Glomerular visceral epithelial cell (primary cell): ENCODE measurements around the gene AR.

Source experiments
- DNase-seq: peaks from one replicate; pipeline ENCODE4 v3.0.0-alpha.2; 2016; ENCODE audit errors: extremely low spot score

AR gene

DNA sequence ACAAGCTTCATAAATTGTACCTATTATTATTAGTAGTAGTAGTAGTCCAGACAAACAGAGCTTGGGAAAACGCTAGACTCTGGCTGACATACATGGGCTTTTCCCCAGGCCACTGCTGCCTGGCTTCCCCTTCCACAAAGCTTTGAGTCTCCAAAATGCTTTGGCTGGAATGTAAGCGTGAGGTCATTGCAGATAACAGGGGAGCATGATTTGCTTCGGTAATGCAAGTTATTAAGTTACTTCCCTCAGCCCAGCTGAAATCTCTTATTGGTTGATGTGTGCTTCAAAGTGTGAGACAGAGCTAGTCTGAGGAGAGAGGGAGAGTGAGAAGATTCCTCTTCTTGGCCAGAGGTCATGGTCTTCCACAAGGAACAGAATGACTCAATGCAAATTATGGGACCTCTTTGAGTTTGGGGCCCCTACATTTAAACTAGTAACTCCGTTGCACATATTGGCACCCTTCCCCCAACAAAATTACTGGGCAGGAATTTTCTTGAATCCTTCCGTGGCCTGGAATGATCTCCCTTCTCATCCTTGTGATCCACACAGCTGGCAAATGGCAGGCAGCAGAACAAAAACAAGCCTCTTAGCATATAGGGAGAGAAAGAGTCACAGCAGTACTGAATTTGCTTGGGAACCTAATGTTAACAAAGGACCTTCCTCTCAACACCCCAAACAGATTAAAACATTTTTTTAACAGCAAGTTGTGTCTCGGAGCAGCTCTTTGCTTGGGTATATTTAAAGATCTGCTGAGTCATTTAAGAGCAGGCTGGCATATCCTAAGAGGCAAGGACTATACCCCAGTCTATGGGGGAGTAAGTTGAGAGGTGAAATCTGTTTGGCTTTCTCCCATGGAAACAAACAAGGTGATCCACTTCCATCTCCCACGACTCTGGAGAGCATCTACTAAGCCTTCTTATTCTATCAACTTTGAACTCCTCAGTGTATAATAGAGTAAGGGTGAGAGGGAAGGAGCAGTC lies 19.9 kb downstream of the AR start:
- no peak for DNase-seq

GRCh38 chrX:67564475-67564874 lies 20.7 kb downstream of the AR start:
- DNase-seq = no peak

- DNase-seq = no peak
Observed at GRCh38 chrX:67568769-67569168, 24.9 kb downstream of the AR start.

DNA sequence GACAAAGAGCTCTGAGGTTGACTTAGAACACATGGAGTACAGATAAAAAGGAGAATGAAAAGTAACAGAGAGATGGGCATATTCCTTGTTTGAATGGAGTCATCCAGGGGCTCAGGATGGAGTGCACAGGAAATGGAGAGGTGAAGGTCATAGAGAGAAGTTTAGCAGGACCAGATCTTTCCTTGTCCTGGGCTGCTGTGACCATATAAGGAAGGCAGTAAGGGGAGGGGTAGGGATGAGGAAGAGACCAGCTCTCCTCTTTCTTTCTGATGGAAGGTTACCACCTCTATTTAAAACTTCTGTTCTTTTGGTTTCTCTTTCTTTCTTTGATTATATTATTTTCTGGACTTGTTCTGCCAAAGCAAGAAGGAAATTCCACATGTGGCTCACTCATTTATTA lies 27.0 kb downstream of the AR start:
- no peak for DNase-seq

GRCh38 chrX:67574696-67575095 lies 30.9 kb downstream of the AR start:
- DNase-seq = no peak

GRCh38 chrX:67582436-67582835 lies 38.6 kb downstream of the AR start:
- no peak for DNase-seq

DNA sequence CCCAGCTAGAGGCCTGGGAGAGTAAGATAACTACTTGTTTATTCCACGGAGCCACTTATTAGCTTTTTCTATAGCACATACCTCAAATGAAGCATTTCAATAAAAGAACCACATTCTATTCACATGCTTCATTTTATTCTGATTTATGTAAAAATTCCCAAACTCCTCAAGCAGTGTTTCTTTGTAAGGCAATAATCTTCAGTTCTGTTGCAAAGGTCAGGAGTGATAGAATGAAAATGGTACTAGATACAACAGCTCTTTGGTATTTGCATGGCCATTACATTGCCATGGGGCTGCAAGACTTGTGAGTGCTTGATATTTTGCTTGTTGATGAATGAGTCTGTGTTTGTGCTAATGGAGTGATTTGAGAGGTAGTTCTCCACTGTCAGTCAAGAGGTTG lies 39.4 kb downstream of the AR start:
- DNase-seq = no peak

DNA sequence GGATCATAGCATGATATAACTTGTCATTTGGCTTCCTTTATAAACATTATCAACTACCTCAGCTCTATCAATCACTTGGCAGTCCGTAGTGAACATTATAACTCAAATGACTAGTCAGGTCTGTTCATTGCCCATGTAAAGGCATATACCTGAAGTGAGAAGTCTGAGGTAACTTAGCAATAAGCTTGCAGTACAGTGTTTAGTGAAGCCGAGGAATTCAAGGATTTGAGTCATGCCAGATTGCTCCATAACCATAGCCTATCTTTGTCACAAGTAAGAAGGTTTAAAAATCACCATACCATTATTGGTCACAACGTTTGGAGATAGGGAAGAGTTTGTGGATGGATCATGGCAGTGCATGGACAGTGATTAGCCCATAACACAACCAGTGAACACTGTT lies 41.6 kb downstream of the AR start:
- no peak for DNase-seq

DNA sequence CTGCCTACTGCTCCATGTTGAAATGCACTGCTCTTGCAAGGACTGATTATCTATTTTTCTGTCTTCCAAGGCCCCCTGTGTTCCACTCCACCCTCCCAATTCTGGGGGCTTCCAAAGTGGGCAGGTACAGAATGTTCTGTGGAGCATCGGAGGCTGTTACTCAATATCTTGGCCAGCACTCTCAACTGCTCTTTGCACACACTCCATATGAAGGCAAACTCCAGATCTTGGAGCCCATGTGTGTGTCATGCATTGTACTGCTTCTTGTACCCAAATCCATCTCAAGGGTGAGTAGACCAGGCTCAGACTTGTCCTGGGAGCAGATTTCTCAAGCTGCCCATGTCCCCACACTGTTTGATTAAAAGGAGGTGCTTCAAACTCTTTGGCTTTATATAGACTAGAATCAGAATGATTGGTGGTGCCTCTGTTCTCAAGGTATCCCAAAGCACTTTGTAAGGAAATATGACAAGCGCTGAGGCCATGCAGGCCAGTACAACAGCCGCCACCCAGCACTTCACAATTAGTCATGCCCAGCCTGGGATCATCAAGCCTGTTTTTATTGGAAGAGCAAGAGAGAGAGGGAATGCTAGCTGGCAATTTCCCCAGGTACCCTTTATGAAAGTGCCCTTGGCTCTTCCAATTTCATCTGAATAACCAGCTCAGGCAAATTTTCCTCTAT lies 44.3 kb downstream of the AR start:
- no peak for DNase-seq

DNA sequence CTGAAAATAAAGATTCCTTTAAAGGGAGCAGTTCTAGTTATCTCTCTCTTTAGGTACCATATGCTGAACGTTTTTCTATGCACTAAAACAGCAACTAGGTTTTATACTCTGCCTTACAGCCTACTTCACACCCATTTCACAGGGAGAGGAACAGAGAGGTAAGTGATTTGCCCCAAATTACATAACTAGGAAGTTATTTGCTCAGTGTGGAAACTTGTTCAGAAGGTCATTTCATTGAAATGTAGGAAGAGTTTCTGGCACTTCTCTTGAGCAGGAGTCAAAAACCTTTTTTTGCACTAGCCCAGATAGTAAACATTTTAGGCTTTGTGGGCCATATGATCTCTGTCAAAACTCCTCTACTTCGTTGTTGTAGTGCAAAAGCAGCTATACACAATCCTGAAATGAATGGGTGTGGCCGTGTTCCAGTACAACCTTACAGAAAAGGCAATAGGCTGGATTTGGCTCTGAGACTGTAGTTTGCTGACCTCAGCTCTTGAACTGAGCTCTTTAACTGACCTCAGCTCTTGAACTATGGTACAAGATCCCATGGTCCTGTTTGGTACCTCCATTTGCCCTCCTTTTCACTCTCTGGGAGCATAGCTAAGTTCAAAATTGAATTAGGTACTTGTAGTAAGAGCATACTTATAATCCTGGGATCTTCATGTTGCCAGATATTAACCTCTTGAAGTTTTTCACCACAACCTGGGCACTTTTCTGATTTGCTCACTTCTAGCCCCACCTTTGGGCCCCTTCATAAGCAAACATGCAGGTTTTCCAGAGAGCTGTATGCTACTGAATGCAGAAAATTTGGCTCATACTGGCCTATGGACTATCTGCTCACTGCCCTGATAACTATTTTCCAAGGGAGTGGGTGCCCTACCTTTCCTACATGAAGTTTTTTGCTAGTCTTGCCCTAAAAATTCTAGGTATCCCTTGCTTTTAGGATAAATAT lies 53.3 kb downstream of the AR start:
- no peak for DNase-seq

GRCh38 chrX:67599532-67599931 lies 55.7 kb downstream of the AR start:
- no peak for DNase-seq

- DNase-seq = no peak
Observed at GRCh38 chrX:67601771-67602170, 58.0 kb downstream of the AR start.

DNA sequence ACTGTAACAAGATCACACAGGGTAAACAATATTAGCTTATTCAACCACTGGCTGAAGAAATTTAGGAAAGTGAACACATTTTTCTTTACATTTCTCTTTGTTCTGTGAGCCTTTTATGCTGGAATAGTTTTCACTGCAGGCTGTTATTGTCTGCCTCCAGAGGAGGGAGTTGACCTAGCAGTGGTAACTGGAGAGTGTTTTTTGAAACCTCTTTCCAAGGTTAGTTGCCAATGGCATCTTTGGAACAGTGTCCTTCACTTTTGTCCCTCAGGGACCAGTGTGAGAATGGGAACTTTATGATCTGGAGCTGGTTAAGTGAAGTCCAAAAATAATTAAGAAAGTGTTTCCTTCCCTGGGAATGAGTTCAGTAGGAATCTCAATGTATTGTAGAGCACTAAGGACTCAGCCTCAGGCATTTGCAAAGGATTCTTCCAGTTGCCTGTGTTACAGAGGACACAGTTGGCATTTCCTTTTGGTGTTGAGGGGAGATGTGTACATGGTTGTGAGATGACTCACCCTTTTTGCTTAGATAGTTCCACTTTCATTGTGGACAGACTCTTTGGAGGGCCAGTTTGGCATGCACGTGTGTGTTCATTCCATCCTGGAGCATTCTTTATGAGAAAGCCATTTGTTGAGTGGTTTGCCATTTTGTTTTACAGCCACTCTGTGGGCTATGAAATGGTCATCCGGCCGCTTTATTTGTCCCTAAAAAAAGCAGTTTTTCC lies 61.3 kb downstream of the AR start:
- no peak for DNase-seq

DNA sequence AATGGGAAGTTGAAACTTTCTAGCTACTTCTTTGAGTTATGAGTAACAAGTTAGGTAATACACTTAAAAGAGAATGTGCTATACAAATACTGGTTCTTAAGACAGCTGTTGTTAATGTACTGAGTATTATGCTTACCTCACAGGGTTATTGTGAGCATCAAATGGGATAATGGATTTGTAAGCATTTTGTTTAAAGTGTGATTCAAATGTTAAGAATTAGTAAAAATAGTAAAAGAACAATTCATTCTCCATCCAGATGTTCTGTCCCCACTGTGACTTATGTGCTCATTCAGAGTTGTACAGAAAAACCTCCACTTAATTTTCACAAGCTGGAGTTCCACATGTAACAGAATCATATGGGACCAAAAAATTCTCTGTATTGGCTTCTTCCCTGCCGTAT lies 63.6 kb downstream of the AR start:
- no peak for DNase-seq

GRCh38 chrX:67610282-67610681 lies 66.5 kb downstream of the AR start:
- no peak for DNase-seq

DNA sequence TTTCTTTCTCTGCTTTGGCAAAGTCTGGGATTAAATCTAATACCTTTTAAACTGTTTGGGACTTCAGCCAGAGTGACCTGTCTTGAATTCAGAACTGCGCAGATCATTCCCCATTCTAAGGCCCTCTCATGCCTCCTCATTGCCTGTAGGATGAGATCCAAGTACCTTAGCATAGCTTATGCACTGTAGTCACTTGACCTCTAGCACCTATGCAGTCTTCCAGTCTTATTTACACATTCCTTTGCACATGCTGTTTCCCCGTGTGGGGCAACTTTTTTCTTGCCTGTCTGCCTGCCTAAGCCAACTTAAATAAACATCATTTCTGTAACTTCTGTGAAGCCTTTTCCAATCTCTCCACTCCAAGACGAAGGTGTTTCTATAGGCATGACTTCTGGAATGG lies 68.4 kb downstream of the AR start:
- DNase-seq = no peak

- DNase-seq = no peak
Observed at GRCh38 chrX:67613366-67613765, 69.5 kb downstream of the AR start.

DNA sequence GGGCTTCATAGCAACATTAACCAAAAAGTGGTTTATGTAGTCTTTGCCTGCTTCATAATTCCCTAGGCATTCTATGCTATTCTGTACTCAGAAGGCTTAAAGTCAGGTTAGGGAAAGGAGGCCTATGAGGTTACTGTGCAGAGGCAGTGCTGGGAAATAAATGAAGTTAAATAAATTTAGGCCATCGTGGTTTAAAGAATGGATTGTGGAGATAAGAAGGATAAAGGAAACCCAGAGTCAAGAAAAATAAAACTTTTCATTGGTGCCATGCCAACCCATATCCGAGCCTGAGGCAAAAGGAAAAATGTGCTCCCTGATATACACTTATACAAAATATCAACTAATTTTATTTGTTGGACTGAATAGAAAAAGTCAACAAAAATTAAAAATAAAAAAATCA lies 70.2 kb downstream of the AR start:
- DNase-seq = no peak

DNA sequence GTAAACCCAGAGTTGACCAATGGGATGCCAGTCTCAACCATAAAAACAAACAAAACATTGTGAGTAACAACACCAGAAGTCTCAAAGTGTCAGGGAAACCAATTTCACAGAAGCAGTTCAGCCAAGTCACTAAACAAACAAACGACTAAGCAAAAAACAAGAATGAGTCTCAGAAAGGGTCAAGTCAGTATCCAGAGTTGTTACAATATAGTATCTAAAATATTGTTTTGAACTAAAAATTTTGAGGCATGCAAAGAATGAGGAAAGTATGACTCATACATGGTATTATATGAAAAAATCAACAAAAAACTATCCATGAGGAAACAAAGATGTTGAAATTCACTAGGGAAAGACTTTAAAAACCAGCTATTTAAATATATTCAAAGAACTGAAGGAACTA lies 70.6 kb downstream of the AR start:
- DNase-seq = no peak

- DNase-seq = no peak
Observed at GRCh38 chrX:67619253-67619652, 75.4 kb downstream of the AR start.

DNA sequence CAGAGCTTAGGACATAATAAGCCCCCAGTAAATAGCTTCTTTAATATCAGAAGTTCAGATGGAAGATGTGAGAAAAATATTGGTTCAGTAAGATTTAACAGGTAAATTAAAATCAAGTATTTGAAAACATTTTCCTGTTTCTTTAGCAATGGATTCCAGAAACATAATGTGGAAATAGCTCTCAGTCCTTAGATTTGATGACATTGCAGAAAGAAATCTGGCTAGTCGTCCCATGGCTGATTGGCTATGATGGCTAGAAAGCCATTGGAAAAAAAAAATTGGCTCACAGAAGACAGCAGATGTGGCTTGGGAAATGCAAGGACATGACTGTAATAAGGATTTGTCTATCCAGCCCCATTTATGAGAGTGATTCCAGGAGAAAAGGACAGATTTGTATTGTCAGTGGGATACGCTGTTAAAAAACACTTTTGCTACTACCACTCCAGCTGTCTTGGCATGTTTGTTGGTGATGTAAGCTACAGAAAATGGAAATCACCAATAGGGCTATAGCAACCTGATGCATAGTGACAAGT lies 78.3 kb downstream of the AR start:
- DNase-seq = no peak
